Activated naive CD8-positive, alpha-beta T cell (primary cell): Measurements from ENCODE around the gene THSD1.
"Not testable (repeated sequence)": the region's sequence is repeated elsewhere in the genome, so short reads cannot be mapped to it uniquely, and the experiment has no call there.

Experiments
- H3K27ac Mint-ChIP-seq: one replicate; pipeline ENCODE4 v1.8.0; 2021; ENCODE audit warnings: mixed read lengths
- H3K27me3 Mint-ChIP-seq: one replicate; pipeline ENCODE4 v1.8.0; 2021; ENCODE audit warnings: mixed read lengths
- H3K36me3 Mint-ChIP-seq: one replicate; pipeline ENCODE4 v1.8.0; 2021; ENCODE audit warnings: mixed read lengths
- H3K4me1 Mint-ChIP-seq: one replicate; pipeline ENCODE4 v1.8.0; 2021; ENCODE audit warnings: low read depth, mixed read lengths
- H3K4me3 Mint-ChIP-seq: one replicate; pipeline ENCODE4 v1.8.0; 2021; ENCODE audit warnings: mild to moderate bottlenecking, mixed read lengths
- H3K9me3 Mint-ChIP-seq: one replicate; pipeline ENCODE4 v1.8.0; 2021; ENCODE audit warnings: low read depth, mixed read lengths

THSD1 gene

GRCh38 chr13:52432456-52432855, 26.5 kb upstream of the THSD1 start:
- Mint-ChIP-seq H3K36me3 (peaks cover 18% of the 10 kb centered on the region), H3K27me3 (no peaks in the 10 kb centered on the region), H3K27ac (no peak overlapping the region), H3K9me3 (no peaks in the 10 kb centered on the region), H3K4me3 (no peak overlapping the region), H3K4me1 (peaks cover 4% of the 10 kb centered on the region)

GRCh38 chr13:52428295-52428694, 22.3 kb upstream of the THSD1 start:
- Mint-ChIP-seq H3K4me1 (peaks cover 2% of the 10 kb centered on the region), H3K9me3 (no peaks in the 10 kb centered on the region), H3K4me3 (no peak overlapping the region), H3K36me3 (peaks cover 19% of the 10 kb centered on the region), H3K27me3 (no peaks in the 10 kb centered on the region), H3K27ac (no peak overlapping the region)

GRCh38 chr13:52421216-52421615, 15.2 kb upstream of the THSD1 start:
- peaks cover 16% of the 10 kb centered on the region for H3K36me3 Mint-ChIP-seq
- no peaks in the 10 kb centered on the region for H3K9me3 Mint-ChIP-seq
- H3K27me3 Mint-ChIP-seq: no peaks in the 10 kb centered on the region
- H3K4me3 Mint-ChIP-seq: no peak overlapping the region
- H3K4me1 Mint-ChIP-seq: no peaks in the 10 kb centered on the region
- no peak overlapping the region for H3K27ac Mint-ChIP-seq

- Mint-ChIP-seq H3K36me3 (peaks cover 14% of the 10 kb centered on the region), H3K4me1 (no peaks in the 10 kb centered on the region), H3K27me3 (no peaks in the 10 kb centered on the region), H3K4me3 (no peak overlapping the region), H3K27ac (no peak overlapping the region), H3K9me3 (no peaks in the 10 kb centered on the region)
Observed at GRCh38 chr13:52419080-52419479, 13.1 kb upstream of the THSD1 start.

- Mint-ChIP-seq H3K27me3 (no peaks in the 10 kb centered on the region), H3K36me3 (peaks cover 19% of the 10 kb centered on the region), H3K4me3 (no peak overlapping the region), H3K9me3 (no peaks in the 10 kb centered on the region), H3K4me1 (no peaks in the 10 kb centered on the region), H3K27ac (no peak overlapping the region)
Observed at GRCh38 chr13:52414963-52415362, 9.0 kb upstream of the THSD1 start.

- Mint-ChIP-seq H3K9me3 (no peaks in the 10 kb centered on the region), H3K27ac (peak overlapping the region; percentile 22), H3K4me1 (no peaks in the 10 kb centered on the region), H3K27me3 (no peaks in the 10 kb centered on the region), H3K36me3 (peaks cover 15% of the 10 kb centered on the region), H3K4me3 (no peak overlapping the region)
Observed at GRCh38 chr13:52414051-52414450, 8.1 kb upstream of the THSD1 start.

GRCh38 chr13:52412128-52412527, 6.2 kb upstream of the THSD1 start:
- peaks cover 13% of the 10 kb centered on the region for H3K36me3 Mint-ChIP-seq
- no peaks in the 10 kb centered on the region for H3K9me3 Mint-ChIP-seq
- H3K4me1 Mint-ChIP-seq: no peaks in the 10 kb centered on the region
- no peak overlapping the region for H3K4me3 Mint-ChIP-seq
- peak overlapping the region; percentile 24 for H3K27ac Mint-ChIP-seq
- no peaks in the 10 kb centered on the region for H3K27me3 Mint-ChIP-seq

GRCh38 chr13:52411629-52412028, 5.7 kb upstream of the THSD1 start:
- H3K27me3 Mint-ChIP-seq: no peaks in the 10 kb centered on the region
- H3K9me3 Mint-ChIP-seq: no peaks in the 10 kb centered on the region
- H3K27ac Mint-ChIP-seq: peak overlapping the region; percentile 25
- peaks cover under 1% of the 10 kb centered on the region for H3K4me1 Mint-ChIP-seq
- peaks cover 17% of the 10 kb centered on the region for H3K36me3 Mint-ChIP-seq
- no peak overlapping the region for H3K4me3 Mint-ChIP-seq

- not testable (repeated sequence) for H3K27ac Mint-ChIP-seq, H3K27me3 Mint-ChIP-seq, H3K9me3 Mint-ChIP-seq, H3K4me3 Mint-ChIP-seq
- H3K36me3 Mint-ChIP-seq: peaks cover 13% of the 10 kb centered on the region
- peaks cover 23% of the 10 kb centered on the region for H3K4me1 Mint-ChIP-seq
Observed at GRCh38 chr13:52408071-52408658, 2.2 kb upstream of the THSD1 start.

- Mint-ChIP-seq H3K4me3 (peak overlapping the region; percentile 60), H3K4me1 (peaks cover 25% of the 10 kb centered on the region), H3K36me3 (peaks cover 13% of the 10 kb centered on the region)
- not testable (repeated sequence) for H3K27ac Mint-ChIP-seq, H3K27me3 Mint-ChIP-seq, H3K9me3 Mint-ChIP-seq
Observed at GRCh38 chr13:52407436-52407835, 1.5 kb upstream of the THSD1 start.

- Mint-ChIP-seq H3K4me1 (peaks cover 25% of the 10 kb centered on the region), H3K4me3 (peak overlapping the region; percentile 70), H3K9me3 (no peaks in the 10 kb centered on the region), H3K36me3 (peaks cover 9% of the 10 kb centered on the region), H3K27ac (no peak overlapping the region), H3K27me3 (peaks cover 12% of the 10 kb centered on the region)
Observed at GRCh38 chr13:52406629-52407028, 657 bp upstream of the THSD1 start.

- peaks cover 6% of the 10 kb centered on the region for H3K36me3 Mint-ChIP-seq
- no peak overlapping the region for H3K27ac Mint-ChIP-seq
- H3K4me3 Mint-ChIP-seq: peak overlapping the region; percentile 77
- H3K27me3 Mint-ChIP-seq: peaks cover 14% of the 10 kb centered on the region
- H3K4me1 Mint-ChIP-seq: peaks cover 25% of the 10 kb centered on the region
- no peaks in the 10 kb centered on the region for H3K9me3 Mint-ChIP-seq
Observed at GRCh38 chr13:52405369-52405766, 604 bp downstream of the THSD1 start.

GRCh38 chr13:52399708-52400107, 6.3 kb downstream of the THSD1 start:
- peaks cover 11% of the 10 kb centered on the region for H3K4me1 Mint-ChIP-seq
- peaks cover 25% of the 10 kb centered on the region for H3K27me3 Mint-ChIP-seq
- no peaks in the 10 kb centered on the region for H3K9me3 Mint-ChIP-seq
- peaks cover 3% of the 10 kb centered on the region for H3K36me3 Mint-ChIP-seq
- no peak overlapping the region for H3K27ac Mint-ChIP-seq
- no peak overlapping the region for H3K4me3 Mint-ChIP-seq

GRCh38 chr13:52399046-52399445, 6.9 kb downstream of the THSD1 start:
- peaks cover 4% of the 10 kb centered on the region for H3K4me1 Mint-ChIP-seq
- peaks cover 3% of the 10 kb centered on the region for H3K36me3 Mint-ChIP-seq
- no peaks in the 10 kb centered on the region for H3K9me3 Mint-ChIP-seq
- H3K27me3 Mint-ChIP-seq: peaks cover 25% of the 10 kb centered on the region
- no peak overlapping the region for H3K4me3 Mint-ChIP-seq
- no peak overlapping the region for H3K27ac Mint-ChIP-seq

GRCh38 chr13:52395704-52396103, 10.3 kb downstream of the THSD1 start:
- peaks cover 5% of the 10 kb centered on the region for H3K36me3 Mint-ChIP-seq

GRCh38 chr13:52394586-52394985, 11.4 kb downstream of the THSD1 start:
- H3K27ac Mint-ChIP-seq: no peak overlapping the region
- no peak overlapping the region for H3K4me3 Mint-ChIP-seq
- no peaks in the 10 kb centered on the region for H3K4me1 Mint-ChIP-seq
- H3K9me3 Mint-ChIP-seq: no peaks in the 10 kb centered on the region
- peaks cover 12% of the 10 kb centered on the region for H3K27me3 Mint-ChIP-seq
- peaks cover 5% of the 10 kb centered on the region for H3K36me3 Mint-ChIP-seq

More at GRCh38 chr13:52395704-52396103, 10.3 kb downstream of the THSD1 start:
- Mint-ChIP-seq H3K9me3 (no peaks in the 10 kb centered on the region), H3K27me3 (peaks cover 13% of the 10 kb centered on the region), H3K4me1 (no peaks in the 10 kb centered on the region), H3K27ac (no peak overlapping the region), H3K4me3 (no peak overlapping the region)
